AG10803 (cell line): ENCODE measurements around the gene TAOK1.

ENCODE experiments used
- DNase-seq: peaks from one replicate; pipeline ENCODE4 v3.0.0; 2010; ENCODE audit warnings: low read depth
- H3K4me3 ChIP-seq: 2 replicates; pipeline ENCODE4 v1.5.1; 2011; ENCODE audit warnings: mild to moderate bottlenecking, low read length, control low read depth
- TF ChIP-seq, protein P1 (sequence below): conservative IDR thresholded peaks from 2 replicates; pipeline ENCODE4 v1.5.1; 2011; ENCODE audit warnings: mild to moderate bottlenecking, low read length, control low read depth, inconsistent platforms

Gene TAOK1

DNA sequence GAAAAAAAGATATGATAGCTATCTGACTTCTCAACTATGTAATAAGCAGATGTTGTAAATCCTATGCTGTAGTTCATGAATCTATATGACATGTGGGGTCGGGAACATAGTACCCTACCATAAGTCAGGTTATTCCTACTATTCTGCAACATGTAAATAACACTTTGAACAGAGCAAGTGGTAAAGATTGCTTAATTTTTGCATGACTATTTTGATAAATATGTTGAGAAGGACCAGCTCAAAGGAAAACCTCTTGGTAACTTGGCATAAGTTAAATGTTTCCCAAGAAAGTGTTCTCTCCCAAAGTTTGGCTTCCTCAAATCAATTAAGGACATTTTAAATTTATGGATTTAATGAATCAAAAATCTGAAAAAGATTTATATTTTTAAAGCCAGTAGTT, 114.5 kb downstream of the TAOK1 start:
- DNase-seq: peak; percentile 72
- TF ChIP-seq, protein P1, sequence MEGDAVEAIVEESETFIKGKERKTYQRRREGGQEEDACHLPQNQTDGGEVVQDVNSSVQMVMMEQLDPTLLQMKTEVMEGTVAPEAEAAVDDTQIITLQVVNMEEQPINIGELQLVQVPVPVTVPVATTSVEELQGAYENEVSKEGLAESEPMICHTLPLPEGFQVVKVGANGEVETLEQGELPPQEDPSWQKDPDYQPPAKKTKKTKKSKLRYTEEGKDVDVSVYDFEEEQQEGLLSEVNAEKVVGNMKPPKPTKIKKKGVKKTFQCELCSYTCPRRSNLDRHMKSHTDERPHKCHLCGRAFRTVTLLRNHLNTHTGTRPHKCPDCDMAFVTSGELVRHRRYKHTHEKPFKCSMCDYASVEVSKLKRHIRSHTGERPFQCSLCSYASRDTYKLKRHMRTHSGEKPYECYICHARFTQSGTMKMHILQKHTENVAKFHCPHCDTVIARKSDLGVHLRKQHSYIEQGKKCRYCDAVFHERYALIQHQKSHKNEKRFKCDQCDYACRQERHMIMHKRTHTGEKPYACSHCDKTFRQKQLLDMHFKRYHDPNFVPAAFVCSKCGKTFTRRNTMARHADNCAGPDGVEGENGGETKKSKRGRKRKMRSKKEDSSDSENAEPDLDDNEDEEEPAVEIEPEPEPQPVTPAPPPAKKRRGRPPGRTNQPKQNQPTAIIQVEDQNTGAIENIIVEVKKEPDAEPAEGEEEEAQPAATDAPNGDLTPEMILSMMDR: no peak
- H3K4me3 ChIP-seq: no peak overlapping the region

DNA sequence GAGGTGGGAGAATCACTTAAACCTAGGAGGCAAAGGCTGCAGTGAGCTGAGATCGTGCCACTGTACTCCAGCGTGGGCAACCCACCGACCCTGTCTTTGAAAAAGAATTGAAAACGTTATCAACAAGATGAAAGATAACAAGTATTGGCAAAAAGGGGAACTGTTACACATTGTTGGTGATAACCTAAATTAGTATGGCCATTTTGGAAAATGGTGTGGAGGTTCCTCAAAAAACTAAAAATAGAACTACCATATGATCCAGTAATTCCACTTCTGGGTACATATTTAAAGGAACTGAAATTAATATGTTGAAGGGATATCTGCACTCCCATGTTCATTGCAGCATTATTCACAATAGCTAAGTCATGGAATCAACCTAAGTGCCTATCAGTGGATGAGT, 115.7 kb downstream of the TAOK1 start:
- TF ChIP-seq, protein P1: no peak
- DNase-seq: no peak
- H3K4me3 ChIP-seq: no peak overlapping the region

DNA sequence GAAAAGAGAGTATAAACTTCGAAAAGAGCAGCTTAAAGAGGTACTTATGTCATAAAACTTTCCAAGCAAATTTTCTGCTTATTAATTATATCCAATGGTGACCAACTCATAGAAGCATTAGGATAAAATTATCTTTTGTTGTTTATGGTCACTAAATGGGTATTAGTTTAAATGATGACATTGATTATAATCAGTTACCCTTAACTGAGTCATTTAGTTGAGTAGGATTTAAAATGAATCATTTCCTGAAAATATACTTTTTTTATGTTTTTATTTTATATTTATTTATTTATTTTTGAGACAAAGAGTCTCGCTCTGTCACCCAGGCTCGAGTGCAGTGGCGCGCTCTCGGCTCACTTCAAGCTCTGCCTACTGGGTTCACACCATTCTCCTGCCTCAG, 120.8 kb downstream of the TAOK1 start:
- TF ChIP-seq, protein P1: no peak
- DNase-seq: no peak
- H3K4me3 ChIP-seq: no peak overlapping the region

DNA sequence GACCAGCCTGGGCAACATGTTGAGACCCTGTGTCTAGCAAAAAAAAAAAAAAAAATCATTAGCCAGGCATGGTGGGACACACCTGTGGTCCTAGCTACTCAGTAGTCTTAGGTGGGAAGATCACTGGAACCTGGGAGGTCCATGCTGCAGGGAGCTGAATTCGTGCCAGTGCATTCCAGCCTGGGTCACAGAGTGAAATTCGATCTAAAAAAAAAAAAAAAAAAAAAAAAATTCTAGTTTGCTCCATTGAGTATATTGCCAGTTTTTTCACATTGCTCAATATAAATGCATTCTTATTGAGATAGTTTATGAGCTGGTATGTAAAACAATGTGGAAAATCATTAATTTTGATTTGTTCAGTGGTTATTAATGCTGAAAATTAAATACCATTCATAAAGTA, 124.6 kb downstream of the TAOK1 start:
- TF ChIP-seq, protein P1: no peak
- DNase-seq: peak; percentile 62
- H3K4me3 ChIP-seq: no peak overlapping the region

DNA sequence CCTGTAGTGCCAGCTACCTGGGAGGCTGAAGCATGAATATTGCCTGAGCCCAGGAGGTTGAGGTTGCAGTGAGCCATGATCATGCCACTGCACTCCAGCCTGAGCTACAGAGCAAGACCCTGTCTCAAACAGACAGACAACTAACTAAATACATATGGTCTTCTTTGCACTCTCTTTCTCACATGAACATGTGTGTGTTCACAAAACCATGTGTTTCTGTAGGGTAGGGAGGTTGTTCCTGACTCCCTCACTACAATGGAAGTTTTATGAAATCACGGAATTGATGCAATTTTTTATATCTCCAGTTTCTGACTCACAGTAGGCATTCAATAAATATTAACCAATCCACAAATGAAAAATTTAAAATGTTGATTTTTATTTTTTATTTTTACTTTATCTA, 128.2 kb downstream of the TAOK1 start:
- TF ChIP-seq, protein P1: no peak
- H3K4me3 ChIP-seq: no peak overlapping the region
- no peak for DNase-seq

DNA sequence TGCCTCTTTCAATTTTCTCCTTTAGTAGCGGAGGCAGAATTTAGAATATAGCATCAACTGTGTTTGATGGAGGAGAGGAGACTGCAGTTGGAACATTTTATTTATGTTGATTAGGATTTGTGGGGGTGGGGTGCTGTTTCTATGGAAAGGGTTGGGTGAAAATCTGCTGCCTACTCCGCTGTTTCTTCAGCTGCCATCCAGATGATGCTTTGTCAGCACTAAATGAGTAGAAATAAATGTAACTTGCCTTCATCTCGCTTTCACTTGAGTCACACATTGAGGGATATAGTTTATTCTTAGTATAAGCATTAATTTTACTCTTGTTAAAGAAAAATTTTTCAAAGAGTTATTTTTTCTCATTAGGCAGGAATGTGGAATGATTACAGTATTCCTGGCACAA, 134.5 kb downstream of the TAOK1 start:
- peak; percentile 6 for DNase-seq
- TF ChIP-seq, protein P1: no peak
- no peak overlapping the region for H3K4me3 ChIP-seq

DNA sequence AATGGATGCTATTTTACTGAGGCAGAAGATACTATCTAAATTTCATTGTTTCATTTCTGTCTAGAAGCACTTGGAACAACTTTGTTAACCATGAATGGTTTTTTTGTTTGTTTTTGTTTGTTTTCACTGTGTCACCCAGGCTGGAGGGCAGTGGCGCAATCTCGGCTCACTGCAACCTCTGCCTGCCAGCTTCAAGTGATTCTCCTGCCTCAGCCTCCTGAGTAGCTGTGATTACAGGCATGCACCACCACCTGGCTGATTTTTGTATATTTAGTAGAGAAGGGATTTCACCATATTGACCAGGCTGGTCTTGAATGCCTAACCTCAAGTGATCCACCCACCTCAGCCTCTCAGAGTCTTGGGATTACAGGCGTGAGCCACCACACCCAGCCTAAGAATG, 136.2 kb downstream of the TAOK1 start:
- no peak for DNase-seq
- TF ChIP-seq, protein P1: no peak
- H3K4me3 ChIP-seq: no peak overlapping the region
